ENCODE data around the gene DNAH10.
A peak's percentile ranks its signal among the peaks of the same experiment; 100 is the strongest.
"Not testable (repeated sequence)": the region's sequence is repeated elsewhere in the genome, so short reads cannot be mapped to it uniquely, and the experiment has no call there.

DNAH10 gene

GRCh38 chr12:123910057-123910456 lies 148.0 kb downstream of the DNAH10 start:
- DNase-seq = no peak

- DNase-seq = no peak
Observed at GRCh38 chr12:123910761-123911193, 148.7 kb downstream of the DNAH10 start.

GRCh38 chr12:123911672-123912409 lies 149.7 kb downstream of the DNAH10 start:
- not testable (repeated sequence) for DNase-seq

GRCh38 chr12:123912415-123913380 lies 150.6 kb downstream of the DNAH10 start:
- no peak for DNase-seq

- DNase-seq = no peak
Observed at GRCh38 chr12:123914726-123915333, 152.7 kb downstream of the DNAH10 start.

GRCh38 chr12:123916729-123917128 lies 154.6 kb downstream of the DNAH10 start:
- no peak for DNase-seq

- no peak for DNase-seq
Observed at GRCh38 chr12:123917337-123917850, 155.3 kb downstream of the DNAH10 start.

- DNase-seq = no peak
Observed at GRCh38 chr12:123919980-123920360, 157.9 kb downstream of the DNAH10 start.

- no peak for DNase-seq
Observed at GRCh38 chr12:123923038-123923437, 160.9 kb downstream of the DNAH10 start.

GRCh38 chr12:123923927-123924326 lies 161.8 kb downstream of the DNAH10 start:
- DNase-seq = no peak

- DNase-seq = no peak
Observed at GRCh38 chr12:123924539-123924938, 162.4 kb downstream of the DNAH10 start.

GRCh38 chr12:123928274-123928865 lies 166.3 kb downstream of the DNAH10 start:
- DNase-seq = no peak

- no peak for DNase-seq
Observed at GRCh38 chr12:123928897-123929296, 166.8 kb downstream of the DNAH10 start.

- DNase-seq = no peak
Observed at GRCh38 chr12:123929946-123930583, 168.0 kb downstream of the DNAH10 start.

GRCh38 chr12:123931686-123932321 lies 169.7 kb downstream of the DNAH10 start:
- peak; percentile 23 for DNase-seq

- no peak for DNase-seq
Observed at GRCh38 chr12:123933214-123933613, 171.1 kb downstream of the DNAH10 start.

- no peak for DNase-seq
Observed at GRCh38 chr12:123934016-123934620, 172.0 kb downstream of the DNAH10 start.

- no peak for DNase-seq
Observed at GRCh38 chr12:123934829-123935228, 172.7 kb downstream of the DNAH10 start.

GRCh38 chr12:123935956-123936355 lies 173.9 kb downstream of the DNAH10 start:
- DNase-seq = no peak

GRCh38 chr12:123936471-123936870 lies 174.4 kb downstream of the DNAH10 start:
- no peak for DNase-seq
